Central memory CD8-positive, alpha-beta T cell (primary cell): ENCODE results near the gene PAQR4.

Experiments used
- ATAC-seq: fragments of 150-1000 bp; cut with Tn5 transposase; replicated peaks from 2 replicates; pipeline ENCODE4 v1.10.0; 2022; ENCODE audit warnings: mild to moderate bottlenecking, moderate FRiP score, moderate number of reproducible peaks; ENCODE audit not compliant: poor library complexity, severe bottlenecking; ENCODE audit errors: extremely low read depth
- DNase-seq, 2 donors: peaks; one replicate each; pipeline ENCODE4 v3.0.0; 2021; ENCODE audit warnings: low spot score in 2 of 2
- H3K27ac Mint-ChIP-seq: one replicate; pipeline ENCODE4 v1.8.0; 2022; ENCODE audit warnings: low read depth, mild to moderate bottlenecking, moderate library complexity, mixed read lengths
- H3K27me3 Mint-ChIP-seq: one replicate; pipeline ENCODE4 v1.8.0; 2022; ENCODE audit warnings: mixed read lengths
- H3K36me3 Mint-ChIP-seq: one replicate; pipeline ENCODE4 v1.8.0; 2022; ENCODE audit warnings: mild to moderate bottlenecking, moderate library complexity, mixed read lengths; ENCODE audit not compliant: insufficient read depth
- H3K4me1 Mint-ChIP-seq: one replicate; pipeline ENCODE4 v1.8.0; 2022; ENCODE audit warnings: mixed read lengths
- H3K4me3 Mint-ChIP-seq: one replicate; pipeline ENCODE4 v1.8.0; 2022; ENCODE audit warnings: mild to moderate bottlenecking, moderate library complexity, mixed read lengths
- H3K9me3 Mint-ChIP-seq: one replicate; pipeline ENCODE4 v1.8.0; 2022; ENCODE audit warnings: mixed read lengths

PAQR4 gene

GRCh38 chr16:3020247-3020603, 51.1 kb downstream of the PAQR4 start, which contains the start of gene TNFRSF12A:
TNFRSF12A (plus strand) TSS chr16:3020368; CDS start chr16:3020398, 30 bp downstream.
- no peaks in the 10 kb centered on the region for H3K27me3 Mint-ChIP-seq
- DNase-seq: peak; percentile 36 to 44
- H3K36me3 Mint-ChIP-seq: peaks cover 11% of the 10 kb centered on the region
- peaks cover 41% of the 10 kb centered on the region for H3K4me1 Mint-ChIP-seq
- peak; percentile 15 for ATAC-seq
- no peaks in the 10 kb centered on the region for H3K9me3 Mint-ChIP-seq
- peak within 1 kb of the TSS; percentile 76 for H3K4me3 Mint-ChIP-seq
- H3K27ac Mint-ChIP-seq: peak within 1 kb of the TSS; percentile 67

GRCh38 chr16:3020604-3021448, 51.7 kb downstream of the PAQR4 start:
- Mint-ChIP-seq H3K36me3 (peaks cover 11% of the 10 kb centered on the region), H3K27ac (peak overlapping the region; percentile 66), H3K4me1 (peaks cover 41% of the 10 kb centered on the region), H3K4me3 (peak overlapping the region; percentile 76), H3K27me3 (no peaks in the 10 kb centered on the region), H3K9me3 (no peaks in the 10 kb centered on the region)
- peak in 1 of 2 donors; percentile 24 for DNase-seq
- ATAC-seq: peak; percentile 2

GRCh38 chr16:3021449-3022207, 52.5 kb downstream of the PAQR4 start:
- no peak for ATAC-seq
- Mint-ChIP-seq H3K4me1 (peaks cover 41% of the 10 kb centered on the region), H3K36me3 (peaks cover 14% of the 10 kb centered on the region), H3K4me3 (peak overlapping the region; percentile 76), H3K27ac (peak overlapping the region; percentile 66), H3K9me3 (no peaks in the 10 kb centered on the region), H3K27me3 (no peaks in the 10 kb centered on the region)
- DNase-seq: peak in 1 of 2 donors; percentile 41

DNA sequence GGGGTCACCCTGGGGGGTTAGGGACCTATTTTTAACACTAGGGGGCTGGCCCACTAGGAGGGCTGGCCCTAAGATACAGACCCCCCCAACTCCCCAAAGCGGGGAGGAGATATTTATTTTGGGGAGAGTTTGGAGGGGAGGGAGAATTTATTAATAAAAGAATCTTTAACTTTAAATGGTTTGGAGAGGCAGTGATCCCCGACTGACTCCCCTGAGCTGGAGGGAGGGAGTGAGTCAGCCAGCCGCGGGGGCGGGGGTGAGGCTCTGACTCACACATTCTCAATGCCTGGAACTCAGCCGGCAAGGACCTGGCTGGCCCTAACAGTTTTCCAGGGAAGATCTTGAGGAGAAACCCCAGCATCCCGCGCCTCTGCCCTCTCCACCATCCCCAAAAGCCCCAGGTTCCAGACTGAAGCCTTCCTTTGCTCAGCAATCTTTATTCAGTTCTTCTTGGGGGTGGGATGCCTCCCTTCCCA, 53.1 kb downstream of the PAQR4 start:
- Mint-ChIP-seq H3K27me3 (no peaks in the 10 kb centered on the region), H3K4me1 (peaks cover 41% of the 10 kb centered on the region), H3K9me3 (no peaks in the 10 kb centered on the region), H3K4me3 (peak overlapping the region; percentile 76), H3K27ac (peak overlapping the region; percentile 66), H3K36me3 (peaks cover 14% of the 10 kb centered on the region)
- DNase-seq (peak in 1 of 2 donors; percentile 40), ATAC-seq (peak; percentile 16)

GRCh38 chr16:3022684-3023414, 53.7 kb downstream of the PAQR4 start:
- no peak for ATAC-seq
- Mint-ChIP-seq H3K9me3 (no peaks in the 10 kb centered on the region), H3K4me1 (peaks cover 41% of the 10 kb centered on the region), H3K36me3 (peaks cover 16% of the 10 kb centered on the region), H3K4me3 (peak overlapping the region; percentile 76), H3K27me3 (no peaks in the 10 kb centered on the region), H3K27ac (peak overlapping the region; percentile 66)
- no peak for DNase-seq
